ENCODE data around the gene IRS2. TPM values are rescaled to one million over a fixed set of nuclear protein-coding genes. Genes with fewer than 3 reads are reported as not detected.

The IRS2 gene
- total and polyA plus RNA-seq, 8 donors: 4.9 to 15.8 (median 7.7) TPM

GRCh38 chr13:109821103-109821502, 34.7 kb upstream of the IRS2 start:
- H3K4me3 ChIP-seq: no peak overlapping the region
- intact Hi-C loops (cut with DNase I): no loop called here
- DNase-seq (no peak), ATAC-seq (peak; percentile 51)
- no peak overlapping the region for H3K27ac ChIP-seq
- TF ChIP-seq, protein P1, sequence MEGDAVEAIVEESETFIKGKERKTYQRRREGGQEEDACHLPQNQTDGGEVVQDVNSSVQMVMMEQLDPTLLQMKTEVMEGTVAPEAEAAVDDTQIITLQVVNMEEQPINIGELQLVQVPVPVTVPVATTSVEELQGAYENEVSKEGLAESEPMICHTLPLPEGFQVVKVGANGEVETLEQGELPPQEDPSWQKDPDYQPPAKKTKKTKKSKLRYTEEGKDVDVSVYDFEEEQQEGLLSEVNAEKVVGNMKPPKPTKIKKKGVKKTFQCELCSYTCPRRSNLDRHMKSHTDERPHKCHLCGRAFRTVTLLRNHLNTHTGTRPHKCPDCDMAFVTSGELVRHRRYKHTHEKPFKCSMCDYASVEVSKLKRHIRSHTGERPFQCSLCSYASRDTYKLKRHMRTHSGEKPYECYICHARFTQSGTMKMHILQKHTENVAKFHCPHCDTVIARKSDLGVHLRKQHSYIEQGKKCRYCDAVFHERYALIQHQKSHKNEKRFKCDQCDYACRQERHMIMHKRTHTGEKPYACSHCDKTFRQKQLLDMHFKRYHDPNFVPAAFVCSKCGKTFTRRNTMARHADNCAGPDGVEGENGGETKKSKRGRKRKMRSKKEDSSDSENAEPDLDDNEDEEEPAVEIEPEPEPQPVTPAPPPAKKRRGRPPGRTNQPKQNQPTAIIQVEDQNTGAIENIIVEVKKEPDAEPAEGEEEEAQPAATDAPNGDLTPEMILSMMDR (IDR thresholded peaks at IDR 0.05): no peak
- H3K27me3 ChIP-seq: no peaks in the 10 kb centered on the region
- no peaks in the 10 kb centered on the region for H3K4me1 ChIP-seq
- no peaks in the 10 kb centered on the region for H3K9me3 ChIP-seq
- H3K36me3 ChIP-seq: no peaks in the 10 kb centered on the region

DNA sequence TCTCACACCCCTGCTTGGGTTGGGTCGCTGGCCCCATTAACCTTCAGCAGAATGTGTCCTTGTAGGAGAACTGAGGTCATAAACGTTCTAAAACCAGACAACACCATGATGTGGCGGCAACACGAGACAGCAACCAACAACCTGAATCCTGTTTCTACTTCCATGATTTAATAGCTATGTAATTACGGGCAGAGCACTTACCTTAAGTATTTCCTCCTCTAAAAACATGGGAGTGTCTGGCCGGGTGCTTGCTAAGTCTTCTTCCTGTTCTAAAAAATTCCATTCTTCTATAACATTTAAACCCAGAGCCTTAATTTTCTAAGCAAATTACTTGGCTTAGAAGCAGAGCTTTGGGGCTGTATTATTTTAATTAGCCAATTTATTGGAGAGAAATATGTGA, 33.5 kb upstream of the IRS2 start:
- intact Hi-C loops (cut with DNase I): no loop called here
- ATAC-seq (peak; percentile 62), DNase-seq (no peak)
- Histone ChIP-seq H3K27me3 (no peaks in the 10 kb centered on the region), H3K4me3 (no peak overlapping the region), H3K9me3 (no peaks in the 10 kb centered on the region), H3K36me3 (no peaks in the 10 kb centered on the region), H3K4me1 (no peaks in the 10 kb centered on the region), H3K27ac (no peak overlapping the region)
- TF ChIP-seq, protein P1 (IDR thresholded peaks at IDR 0.05): no peak

GRCh38 chr13:109818886-109819285, 32.5 kb upstream of the IRS2 start:
- no peak for ATAC-seq
- no peak overlapping the region for H3K27ac ChIP-seq
- no peaks in the 10 kb centered on the region for H3K36me3 ChIP-seq
- TF ChIP-seq, protein P1 (IDR thresholded peaks at IDR 0.05): no peak
- H3K4me3 ChIP-seq: no peak overlapping the region
- DNase-seq: no peak
- intact Hi-C loops (cut with DNase I): no loop called here
- no peaks in the 10 kb centered on the region for H3K9me3 ChIP-seq
- H3K27me3 ChIP-seq: no peaks in the 10 kb centered on the region
- no peaks in the 10 kb centered on the region for H3K4me1 ChIP-seq

- H3K4me3 ChIP-seq: no peak overlapping the region
- no peaks in the 10 kb centered on the region for H3K4me1 ChIP-seq
- TF ChIP-seq, protein P1 (IDR thresholded peaks at IDR 0.05): no peak
- DNase-seq: no peak
- no peaks in the 10 kb centered on the region for H3K36me3 ChIP-seq
- intact Hi-C loops (cut with DNase I): no loop called here
- no peaks in the 10 kb centered on the region for H3K27me3 ChIP-seq
- H3K27ac ChIP-seq: no peak overlapping the region
- H3K9me3 ChIP-seq: no peaks in the 10 kb centered on the region
- ATAC-seq: no peak
These were observed 31.5 kb upstream of the IRS2 start for GRCh38 chr13:109817591-109818535.

GRCh38 chr13:109816808-109817203, 30.4 kb upstream of the IRS2 start:
- H3K27me3 ChIP-seq: no peaks in the 10 kb centered on the region
- no peaks in the 10 kb centered on the region for H3K9me3 ChIP-seq
- H3K4me3 ChIP-seq: no peak overlapping the region
- TF ChIP-seq, protein P1 (IDR thresholded peaks at IDR 0.05): no peak
- H3K4me1 ChIP-seq: no peaks in the 10 kb centered on the region
- intact Hi-C loops (cut with DNase I): no loop called here
- ATAC-seq (no peak), DNase-seq (no peak)
- H3K36me3 ChIP-seq: no peaks in the 10 kb centered on the region
- no peak overlapping the region for H3K27ac ChIP-seq

All from left lung (tissue), 10 donors.